ENCODE measurements around the gene TTYH3. TPM values are rescaled to one million over a fixed set of nuclear protein-coding genes. Genes with fewer than 3 reads are reported as not detected.

Gene TTYH3
- total and polyA plus RNA-seq, 10 donors = 11.9 to 158 (median 72.8) TPM

- H3K36me3 ChIP-seq = peaks cover 0 to 26% (median 0%) of the 10 kb centered on the region in 6 donors
- DNase-seq = no peak
- TF ChIP-seq POLR2AphosphoS5 (IDR thresholded peaks at IDR 0.05) (no peak), POLR2A (IDR thresholded peaks at IDR 0.05) (no peak), CTCF (IDR thresholded peaks at IDR 0.05 in 8 of 11, conservative IDR thresholded peaks at IDR 0.05 in 3 of 11) (no peak)
- peak overlapping the region in 5 of 8 donors; percentile 68 to 80 (median 74) for H3K27ac ChIP-seq
- WGBS, 5 donors = 71 to 80% (median 77%) methylated on average over 2 to 16 of the region's 16 CpGs
- intact Hi-C loops (cut with DNase I; ENCODE audit: low total_unique reads) = no loop called here
- H3K4me3 ChIP-seq = no peak overlapping the region
- H3K27me3 ChIP-seq (replicated peaks in 1 of 7) = no peaks in the 10 kb centered on the region
- H3K4me1 ChIP-seq = peaks cover 12 to 64% (median 37%) of the 10 kb centered on the region in 6 donors
- H3K9me3 ChIP-seq = no peaks in the 10 kb centered on the region
Measured at GRCh38 chr7:2606539-2606936, 25.2 kb upstream of the TTYH3 start.

- H3K36me3 ChIP-seq = peaks cover 0 to 18% (median 0%) of the 10 kb centered on the region in 6 donors
- TF ChIP-seq POLR2A (IDR thresholded peaks at IDR 0.05) = no peak
- TF ChIP-seq POLR2AphosphoS5 (IDR thresholded peaks at IDR 0.05) = peak; percentile 70 to 82 (median 76)
- TF ChIP-seq CTCF (IDR thresholded peaks at IDR 0.05 in 8 of 11, conservative IDR thresholded peaks at IDR 0.05 in 3 of 11) = no peak
- WGBS, 5 donors = 49 to 66% (median 55%) methylated on average over 25 to 26 of the region's 26 CpGs
- peaks cover 12 to 62% (median 36%) of the 10 kb centered on the region in 6 donors for H3K4me1 ChIP-seq
- H3K4me3 ChIP-seq = no peak overlapping the region
- no peaks in the 10 kb centered on the region for H3K9me3 ChIP-seq
- intact Hi-C loops (cut with DNase I; ENCODE audit: low total_unique reads) = no loop called here
- peak; percentile 89 for DNase-seq
- H3K27ac ChIP-seq = peak overlapping the region in 7 of 8 donors; percentile 65 to 81 (median 74)
- no peaks in the 10 kb centered on the region for H3K27me3 ChIP-seq (replicated peaks in 1 of 7)
Measured at GRCh38 chr7:2607122-2607922, 24.5 kb upstream of the TTYH3 start.

GRCh38 chr7:2607923-2608904 lies 23.6 kb upstream of the TTYH3 start:
- DNase-seq = no peak
- WGBS, 5 donors = 56 to 73% (median 69%) methylated on average over 37 of the region's 37 CpGs
- H3K4me1 ChIP-seq = peaks cover 12 to 59% (median 35%) of the 10 kb centered on the region in 6 donors
- intact Hi-C loops (cut with DNase I; ENCODE audit: low total_unique reads) = no loop called here
- peak overlapping the region in 7 of 8 donors; percentile 65 to 81 (median 74) for H3K27ac ChIP-seq
- H3K27me3 ChIP-seq (replicated peaks in 1 of 7) = no peaks in the 10 kb centered on the region
- H3K36me3 ChIP-seq = peaks cover 0 to 17% (median 0%) of the 10 kb centered on the region in 6 donors
- H3K9me3 ChIP-seq = no peaks in the 10 kb centered on the region
- TF ChIP-seq POLR2A (IDR thresholded peaks at IDR 0.05) = no peak
- TF ChIP-seq POLR2AphosphoS5 (IDR thresholded peaks at IDR 0.05) = no peak
- TF ChIP-seq CTCF (IDR thresholded peaks at IDR 0.05 in 8 of 11, conservative IDR thresholded peaks at IDR 0.05 in 3 of 11) = no peak
- peak overlapping the region in 3 of 8 donors; percentile 0 to 43 (median 0) for H3K4me3 ChIP-seq

All from spleen (tissue), 11 donors.